BLaER1 (cell line): ENCODE data around the gene GYS1.
"Not testable (repeated sequence)": the region's sequence is repeated elsewhere in the genome, so short reads cannot be mapped to it uniquely, and the experiment has no call there.

Experiments used
- H3K27ac ChIP-seq: shearing (Covaris generic); formaldehyde crosslinking; 2 replicates; pipeline ENCODE4 v1.8.1; 2022
- H3K27me3 ChIP-seq: shearing (Covaris generic); formaldehyde crosslinking; 2 replicates; pipeline ENCODE4 v1.8.1; 2022
- H3K36me3 ChIP-seq: shearing (Covaris generic); formaldehyde crosslinking; 2 replicates; pipeline ENCODE4 v1.8.1; 2022
- H3K4me1 ChIP-seq: shearing (Covaris generic); formaldehyde crosslinking; 2 replicates; pipeline ENCODE4 v1.8.1; 2022
- H3K4me2 ChIP-seq: shearing (Covaris generic); formaldehyde crosslinking; 2 replicates; pipeline ENCODE4 v1.8.1; 2022
- H3K4me3 ChIP-seq: shearing (Covaris generic); formaldehyde crosslinking; 2 replicates; pipeline ENCODE4 v1.8.1; 2022
- H3K9ac ChIP-seq: shearing (Covaris generic); formaldehyde crosslinking; 2 replicates; pipeline ENCODE4 v1.8.1; 2022
- H3K9me3 ChIP-seq: shearing (Covaris generic); formaldehyde crosslinking; 2 replicates; pipeline ENCODE4 v1.8.1; 2022
- H4K20me1 ChIP-seq: shearing (Covaris generic); formaldehyde crosslinking; 2 replicates; pipeline ENCODE4 v1.8.1; 2022
- Cebpa-rat ChIP-seq: shearing (Covaris generic); IDR thresholded peaks from 2 replicates; pipeline ENCODE4 v1.8.1; 2022

GYS1 gene

GRCh38 chr19:48921721-48922500 is 71.2 kb downstream of the GYS1 start:
- H3K4me2 ChIP-seq: no peak overlapping the region
- no peak for TF ChIP-seq Cebpa-rat
- no peaks in the 10 kb centered on the region for H4K20me1 ChIP-seq
- H3K9me3 ChIP-seq: no peaks in the 10 kb centered on the region
- no peak overlapping the region for H3K27ac ChIP-seq
- H3K4me1 ChIP-seq: peaks cover 19% of the 10 kb centered on the region
- H3K36me3 ChIP-seq: peaks cover 65% of the 10 kb centered on the region
- no peak overlapping the region for H3K9ac ChIP-seq
- no peaks in the 10 kb centered on the region for H3K27me3 ChIP-seq
- no peak overlapping the region for H3K4me3 ChIP-seq

- no peak overlapping the region for H3K4me3 ChIP-seq
- no peak overlapping the region for H3K4me2 ChIP-seq
- no peak overlapping the region for H3K9ac ChIP-seq
- no peaks in the 10 kb centered on the region for H4K20me1 ChIP-seq
- H3K4me1 ChIP-seq: peaks cover 19% of the 10 kb centered on the region
- peaks cover 74% of the 10 kb centered on the region for H3K36me3 ChIP-seq
- no peaks in the 10 kb centered on the region for H3K27me3 ChIP-seq
- H3K9me3 ChIP-seq: no peaks in the 10 kb centered on the region
- H3K27ac ChIP-seq: no peak overlapping the region
- no peak for TF ChIP-seq Cebpa-rat
Measured at GRCh38 chr19:48920949-48921348, 72.2 kb downstream of the GYS1 start.

DNA sequence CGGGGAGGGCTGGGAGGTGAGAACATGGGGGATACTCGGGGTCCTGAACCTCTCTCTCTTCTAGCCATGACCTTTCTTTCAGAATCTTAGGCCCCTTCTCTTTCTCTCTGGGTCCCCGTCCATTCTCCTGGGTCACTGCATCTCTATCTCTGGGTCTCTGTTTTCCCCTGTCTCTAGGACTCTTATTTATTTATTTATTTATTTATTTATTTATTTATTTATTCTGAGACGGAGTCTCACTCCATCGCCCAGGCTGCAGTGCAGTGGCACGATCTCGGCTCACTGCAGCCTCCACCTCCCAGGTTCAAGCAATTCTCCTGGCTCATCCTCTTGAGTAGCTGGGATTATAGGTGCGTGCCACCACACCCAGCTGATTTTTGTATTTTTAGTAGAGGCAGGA is 73.8 kb downstream of the GYS1 start:
- peaks cover 91% of the 10 kb centered on the region for H3K36me3 ChIP-seq
- not testable (repeated sequence) for H3K4me3 ChIP-seq, H3K27me3 ChIP-seq, H3K9ac ChIP-seq, H3K9me3 ChIP-seq, H3K27ac ChIP-seq, H4K20me1 ChIP-seq, H3K4me2 ChIP-seq
- H3K4me1 ChIP-seq: peaks cover 19% of the 10 kb centered on the region

- H3K27me3 ChIP-seq: no peaks in the 10 kb centered on the region
- TF ChIP-seq Cebpa-rat: no peak
- peak overlapping the region; percentile 85 for H3K27ac ChIP-seq
- H3K36me3 ChIP-seq: peaks cover 96% of the 10 kb centered on the region
- no peak overlapping the region for H3K4me3 ChIP-seq
- H3K4me2 ChIP-seq: peak overlapping the region; percentile 81
- no peaks in the 10 kb centered on the region for H4K20me1 ChIP-seq
- no peak overlapping the region for H3K9ac ChIP-seq
- peaks cover 19% of the 10 kb centered on the region for H3K4me1 ChIP-seq
- no peaks in the 10 kb centered on the region for H3K9me3 ChIP-seq
Measured at GRCh38 chr19:48918801-48919247, 74.3 kb downstream of the GYS1 start.
